Stomach smooth muscle (tissue), 2 donors: Measurements from ENCODE around the gene SGCB.
"Not testable (repeated sequence)": the region's sequence is repeated elsewhere in the genome, so short reads cannot be mapped to it uniquely, and the experiment has no call there.

Experiments
- H3K27ac ChIP-seq: one replicate; pipeline ENCODE4 v1.7.0; 2013; ENCODE audit warnings: mild to moderate bottlenecking, low read length, inconsistent platforms
- H3K27me3 ChIP-seq, 2 donors: one replicate each; pipeline ENCODE4 v1.7.0; 2013; ENCODE audit warnings: low read length in 2 of 2; ENCODE audit not compliant: insufficient read depth in 2 of 2, control insufficient read depth in 1 of 2
- H3K36me3 ChIP-seq, 2 donors: one replicate each; pipeline ENCODE4 v1.7.0; 2013; ENCODE audit warnings: low read length in 2 of 2; ENCODE audit not compliant: control insufficient read depth in 2 of 2, insufficient read depth in 2 of 2
- H3K4me1 ChIP-seq: one replicate; pipeline ENCODE4 v1.7.0; 2013; ENCODE audit warnings: low read length; ENCODE audit not compliant: control insufficient read depth, insufficient read depth
- H3K4me3 ChIP-seq, 2 donors: one replicate each; pipeline ENCODE4 v1.7.0; 2013; ENCODE audit warnings: low read length in 2 of 2
- H3K9ac ChIP-seq, 2 donors: one replicate each; pipeline ENCODE4 v1.7.0; 2013; ENCODE audit warnings: low read length in 2 of 2, mild to moderate bottlenecking in 1 of 2
- H3K9me3 ChIP-seq, 2 donors: one replicate each; pipeline ENCODE4 v1.7.0; 2013; ENCODE audit warnings: low read length in 2 of 2; ENCODE audit not compliant: control insufficient read depth in 2 of 2
- donor health status: healthy.
- donor health status: Pancreatic carcinoma.

SGCB gene, protein sequence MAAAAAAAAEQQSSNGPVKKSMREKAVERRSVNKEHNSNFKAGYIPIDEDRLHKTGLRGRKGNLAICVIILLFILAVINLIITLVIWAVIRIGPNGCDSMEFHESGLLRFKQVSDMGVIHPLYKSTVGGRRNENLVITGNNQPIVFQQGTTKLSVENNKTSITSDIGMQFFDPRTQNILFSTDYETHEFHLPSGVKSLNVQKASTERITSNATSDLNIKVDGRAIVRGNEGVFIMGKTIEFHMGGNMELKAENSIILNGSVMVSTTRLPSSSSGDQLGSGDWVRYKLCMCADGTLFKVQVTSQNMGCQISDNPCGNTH

DNA sequence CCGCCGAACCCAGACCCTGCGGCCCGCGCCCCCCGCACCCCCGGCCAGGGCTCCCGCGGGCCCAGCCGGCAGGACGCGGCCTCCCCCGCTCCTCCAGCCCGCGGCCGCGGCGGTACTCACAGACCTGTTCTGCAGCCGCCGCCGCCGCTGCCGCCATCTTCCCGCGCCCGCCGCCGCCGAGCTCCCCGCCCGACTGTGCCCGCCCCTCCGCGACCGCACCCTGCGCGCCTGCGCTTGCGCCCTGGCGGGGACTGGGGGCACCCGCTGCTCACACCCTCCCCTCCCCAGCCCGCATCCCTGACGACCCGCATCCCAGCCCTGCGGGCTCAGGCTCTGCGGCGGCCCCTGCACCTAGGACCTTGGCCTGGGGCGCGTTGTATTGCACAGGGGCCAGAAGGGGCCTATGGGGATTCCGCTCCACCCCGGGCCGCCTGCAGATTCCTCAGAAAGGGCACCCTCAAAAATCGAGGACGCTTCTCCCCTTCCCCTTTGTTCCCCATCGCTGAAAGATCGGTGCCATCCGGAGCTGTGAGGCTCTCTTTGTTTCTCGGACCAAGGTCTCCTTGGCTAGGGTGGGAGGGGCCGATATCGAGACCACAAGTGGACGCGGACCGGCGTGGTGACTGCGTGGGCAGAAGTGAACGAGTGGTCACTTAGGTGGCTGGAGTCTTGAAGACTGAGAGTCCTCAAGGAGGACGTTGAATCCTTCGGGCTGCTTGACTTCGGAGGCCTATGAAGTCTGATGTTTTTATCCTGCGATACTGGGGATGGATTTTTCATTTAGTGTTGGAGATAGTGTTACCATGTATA, at the start of gene SGCB:
SGCB (minus strand) TSS at position 197 of the 810 bp plus-strand sequence; CDS start at position 157, 40 bp downstream.
- Histone ChIP-seq H3K9ac (peak within 1 kb of the TSS; percentile 64 to 75), H3K27ac (no peak within 1 kb of the TSS), H3K27me3 (no peaks in the 10 kb centered on the region)

DNA sequence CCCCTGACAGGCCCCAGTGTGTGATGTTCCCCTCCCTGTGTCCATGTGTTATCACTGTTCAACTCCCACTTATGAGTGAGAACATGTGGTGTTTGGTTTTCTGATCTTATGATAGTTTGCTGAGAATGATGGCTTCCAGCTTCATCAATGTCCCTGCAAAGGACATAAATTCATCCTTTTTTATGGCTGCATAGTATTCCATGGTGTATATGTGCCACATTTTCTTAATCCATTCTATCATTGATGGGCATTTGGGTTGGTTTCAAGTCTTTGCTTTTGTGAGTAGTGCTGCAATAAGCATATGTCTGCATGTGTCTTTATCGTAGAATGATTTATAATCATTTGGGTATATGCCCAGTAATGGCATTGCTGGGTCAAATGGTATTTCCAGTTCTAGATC, 48.3 kb upstream of the SGCB start:
- not testable (repeated sequence) for H3K27me3 ChIP-seq, H3K4me1 ChIP-seq, H3K36me3 ChIP-seq, H3K27ac ChIP-seq, H3K9me3 ChIP-seq, H3K9ac ChIP-seq, H3K4me3 ChIP-seq

More for the DNA sequence above, at the start of gene SGCB:
- Histone ChIP-seq H3K36me3 (no peaks in the 10 kb centered on the region), H3K4me1 (no peaks in the 10 kb centered on the region), H3K4me3 (peak within 1 kb of the TSS; percentile 81 to 86), H3K9me3 (no peaks in the 10 kb centered on the region)

DNA sequence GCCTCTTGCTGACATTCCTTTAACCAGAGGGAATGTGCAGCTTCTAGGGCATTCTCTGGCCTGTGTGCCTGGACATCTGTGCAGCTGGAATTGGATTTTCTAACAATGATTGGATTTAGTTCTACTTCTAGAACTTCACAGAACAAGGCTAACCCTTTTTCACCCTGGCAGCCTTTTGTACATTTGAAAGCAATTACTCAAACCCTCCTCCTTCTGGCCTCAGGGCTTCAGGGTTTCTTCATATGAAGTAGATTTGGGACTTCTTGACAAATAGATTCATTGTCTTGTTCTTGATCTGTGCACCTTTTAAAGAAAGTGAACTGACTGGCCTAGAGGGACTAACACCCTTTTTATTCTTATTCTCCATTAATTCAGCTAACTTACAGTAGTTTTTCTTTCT, 43.1 kb upstream of the SGCB start:
- Histone ChIP-seq H3K4me1 (no peaks in the 10 kb centered on the region), H3K36me3 (no peaks in the 10 kb centered on the region), H3K9me3 (no peaks in the 10 kb centered on the region), H3K27ac (no peak overlapping the region), H3K27me3 (peaks cover 0 to 4% of the 10 kb centered on the region in 2 donors), H3K9ac (no peak overlapping the region), H3K4me3 (no peak overlapping the region)

DNA sequence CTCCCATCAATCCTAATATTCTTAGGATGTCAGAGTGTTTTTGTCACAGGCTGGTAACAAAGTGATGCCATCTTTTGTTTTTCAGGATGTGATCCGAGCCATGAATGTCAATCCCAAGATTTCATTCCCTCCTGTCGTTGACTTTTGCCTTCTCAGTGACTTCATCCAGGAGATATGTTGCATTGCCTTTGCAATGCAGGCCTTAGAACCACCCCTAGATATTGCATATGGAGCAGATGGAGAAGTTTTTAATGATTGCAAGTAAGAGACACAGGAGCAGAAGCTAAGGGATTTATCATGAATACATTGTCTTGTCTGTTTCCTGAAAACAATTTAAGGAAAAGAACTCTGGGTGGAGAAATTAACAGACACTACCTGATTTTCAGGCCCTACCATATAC, 41.6 kb upstream of the SGCB start:
- Histone ChIP-seq H3K27ac (no peak overlapping the region), H3K36me3 (no peaks in the 10 kb centered on the region), H3K9ac (no peak overlapping the region), H3K9me3 (no peaks in the 10 kb centered on the region), H3K4me1 (no peaks in the 10 kb centered on the region), H3K4me3 (no peak overlapping the region), H3K27me3 (peaks cover 0 to 4% of the 10 kb centered on the region in 2 donors)

DNA sequence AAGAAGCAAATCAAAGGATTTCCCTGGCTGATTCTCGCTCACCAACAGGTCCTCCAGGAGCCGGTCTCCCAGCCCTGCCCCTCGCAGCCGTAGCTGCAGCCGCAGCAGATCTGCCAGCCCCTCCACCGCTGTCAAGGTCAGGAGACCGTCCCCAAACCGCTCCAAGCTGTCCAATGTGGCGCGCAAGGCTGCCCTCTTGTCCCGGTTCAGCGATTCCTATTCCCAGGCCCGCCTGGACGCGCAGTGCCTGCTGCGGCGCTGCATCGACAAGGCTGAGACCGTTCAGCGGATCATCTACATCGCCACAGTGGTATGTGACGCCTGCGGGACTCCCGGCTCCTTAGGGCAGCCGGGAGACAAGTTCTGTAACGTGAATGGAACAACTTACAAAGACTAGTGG, 38.6 kb upstream of the SGCB start:
- Histone ChIP-seq H3K9ac (no peak overlapping the region), H3K27me3 (peaks cover 4% of the 10 kb centered on the region in 2 donors), H3K9me3 (no peaks in the 10 kb centered on the region), H3K27ac (no peak overlapping the region), H3K4me3 (peak overlapping the region in 1 of 2 donors; percentile 50), H3K36me3 (no peaks in the 10 kb centered on the region), H3K4me1 (no peaks in the 10 kb centered on the region)

DNA sequence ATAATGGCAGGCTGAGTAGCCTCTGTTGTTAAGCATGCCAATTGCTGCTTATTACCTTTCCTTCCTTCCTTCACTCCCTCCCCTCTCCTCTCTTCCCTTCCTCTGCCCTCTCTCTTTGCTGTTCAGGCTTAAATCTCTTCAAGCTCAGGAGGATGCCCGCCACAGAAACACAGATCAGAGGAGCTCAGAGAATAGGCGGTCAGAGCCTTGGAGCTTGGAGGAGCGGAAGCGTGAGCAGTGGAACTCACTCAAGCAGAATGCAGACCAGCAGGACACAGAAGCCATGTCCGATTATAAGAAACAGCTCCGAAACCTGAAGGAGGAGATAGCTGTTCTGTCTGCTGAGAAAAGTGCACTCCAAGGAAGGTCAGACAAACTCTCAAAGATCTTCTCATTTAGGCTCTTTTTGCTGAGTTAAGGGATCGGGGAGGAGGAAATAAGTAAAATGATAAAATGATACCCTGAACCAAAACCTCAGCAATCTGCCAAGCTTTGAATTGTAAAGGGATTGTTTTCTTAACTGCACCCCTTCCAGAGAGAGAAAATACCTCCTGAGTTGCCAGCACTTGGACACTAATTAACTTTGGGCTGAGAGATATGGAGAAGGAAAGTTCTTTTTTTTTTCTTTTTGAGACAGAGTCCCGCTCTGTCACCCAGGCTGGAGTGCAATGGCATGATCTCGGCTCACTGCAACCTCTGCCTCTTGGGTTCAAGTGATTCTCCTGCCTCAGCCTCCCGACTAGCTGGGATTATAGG, 33.9 kb upstream of the SGCB start:
- Histone ChIP-seq H3K27ac (no peak overlapping the region), H3K9ac (no peak overlapping the region), H3K27me3 (peaks cover 4% of the 10 kb centered on the region in 2 donors), H3K9me3 (peaks cover 0 to 4% of the 10 kb centered on the region in 2 donors), H3K4me3 (no peak overlapping the region), H3K4me1 (no peaks in the 10 kb centered on the region), H3K36me3 (no peaks in the 10 kb centered on the region)

DNA sequence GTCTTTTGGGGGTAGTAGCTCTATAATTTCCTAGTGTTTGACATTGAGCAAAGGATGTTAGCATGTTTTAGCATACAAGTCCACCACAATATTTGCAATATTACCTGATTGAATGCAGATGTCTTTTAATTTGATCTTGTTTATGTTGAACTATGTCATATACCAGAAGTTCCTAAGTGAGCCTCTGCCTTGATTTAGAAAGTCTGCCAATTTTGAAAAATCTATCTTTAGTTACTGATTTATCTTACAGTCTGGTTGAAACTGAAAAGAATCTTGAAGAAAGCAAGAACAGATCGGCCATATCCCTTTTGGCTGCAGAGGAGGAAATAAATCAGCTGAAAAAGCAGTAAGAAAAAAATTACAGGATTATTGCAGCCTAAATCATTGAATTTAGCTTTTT, 31.5 kb upstream of the SGCB start:
- Histone ChIP-seq H3K27me3 (peaks cover 0 to 4% of the 10 kb centered on the region in 2 donors), H3K4me1 (no peaks in the 10 kb centered on the region), H3K9me3 (peaks cover 0 to 4% of the 10 kb centered on the region in 2 donors), H3K27ac (no peak overlapping the region), H3K9ac (no peak overlapping the region), H3K36me3 (no peaks in the 10 kb centered on the region), H3K4me3 (no peak overlapping the region)

DNA sequence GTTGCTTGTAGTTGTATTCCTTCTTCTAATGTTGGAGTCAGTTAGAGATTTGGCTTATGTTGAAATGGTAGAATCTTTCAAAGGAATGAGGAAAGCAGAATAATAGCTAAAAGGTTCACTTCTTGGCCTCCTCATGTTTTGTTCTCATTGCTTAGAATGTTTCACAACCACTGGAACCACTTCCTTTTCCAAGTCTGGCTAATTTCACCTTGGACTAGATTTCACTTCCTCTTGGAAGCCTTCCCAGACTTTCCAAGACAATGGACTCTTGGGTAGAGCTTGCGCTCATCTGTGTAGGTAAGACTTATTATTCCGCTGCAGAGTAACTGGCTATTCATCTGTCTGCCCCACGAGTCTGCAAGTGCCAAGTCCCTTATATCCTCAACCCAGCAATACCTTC, 21.3 kb upstream of the SGCB start:
- no peak overlapping the region for H3K4me3 ChIP-seq
- no peak overlapping the region for H3K9ac ChIP-seq
- no peaks in the 10 kb centered on the region for H3K36me3 ChIP-seq
- no peak overlapping the region for H3K27ac ChIP-seq
- H3K27me3 ChIP-seq = no peaks in the 10 kb centered on the region
- H3K4me1 ChIP-seq = no peaks in the 10 kb centered on the region
- H3K9me3 ChIP-seq = no peaks in the 10 kb centered on the region

DNA sequence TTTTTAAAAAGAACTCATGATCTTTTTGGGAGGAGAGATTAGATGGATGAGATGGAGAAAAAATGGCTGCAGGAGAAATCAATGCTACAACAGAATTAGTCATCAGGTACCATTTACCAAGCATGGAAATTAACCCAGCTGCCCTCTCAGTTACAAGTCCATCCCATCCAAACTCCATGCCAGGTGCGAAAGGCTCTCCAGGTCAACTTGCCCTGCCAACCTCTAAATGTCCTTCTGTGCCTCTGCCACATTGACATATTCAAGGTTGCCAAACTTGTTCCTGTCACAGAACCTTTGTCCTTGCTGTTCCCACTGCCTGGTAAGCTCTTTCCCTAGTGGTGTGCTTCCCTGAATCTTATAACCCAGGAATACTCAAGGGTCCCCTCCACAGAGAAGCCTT, 20.2 kb upstream of the SGCB start:
- H3K36me3 ChIP-seq = no peaks in the 10 kb centered on the region
- no peak overlapping the region for H3K4me3 ChIP-seq
- no peak overlapping the region for H3K27ac ChIP-seq
- no peaks in the 10 kb centered on the region for H3K4me1 ChIP-seq
- H3K27me3 ChIP-seq = peaks cover 0 to 2% of the 10 kb centered on the region in 2 donors
- H3K9ac ChIP-seq = no peak overlapping the region
- H3K9me3 ChIP-seq = no peaks in the 10 kb centered on the region

DNA sequence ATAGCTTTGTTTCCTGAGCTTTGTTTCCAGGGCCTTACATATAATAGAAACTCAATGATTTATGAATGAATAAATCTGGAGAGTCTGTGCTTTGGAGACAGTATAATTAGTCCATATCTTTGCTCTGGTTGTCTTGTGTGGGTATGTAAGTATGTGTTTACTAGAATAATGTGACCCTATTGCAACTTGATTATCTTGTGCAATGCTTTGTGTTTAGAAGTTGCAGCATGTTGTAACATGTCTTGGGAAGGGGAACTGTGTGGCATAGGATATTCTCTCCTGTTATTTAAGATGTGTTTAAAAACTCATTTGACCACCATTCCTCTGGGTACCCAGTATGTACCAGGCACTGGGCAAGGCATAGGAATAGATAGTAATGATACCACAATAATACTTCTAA, 19.1 kb upstream of the SGCB start:
- Histone ChIP-seq H3K27ac (no peak overlapping the region), H3K4me1 (peaks cover 5% of the 10 kb centered on the region), H3K9ac (no peak overlapping the region), H3K36me3 (no peaks in the 10 kb centered on the region), H3K27me3 (peaks cover 0 to 4% of the 10 kb centered on the region in 2 donors), H3K4me3 (no peak overlapping the region), H3K9me3 (no peaks in the 10 kb centered on the region)
